DMS79 treated with DMSO at 0.1 percent for 48 hours (cell line): Measurements from ENCODE around the gene GATB.

Source experiments
- DNase-seq: peaks from one replicate; lab custom pipeline; 2025; lab: John Stamatoyannopoulos, UW

GATB gene

GRCh38 chr4:151694961-151695720 is 65.7 kb downstream of the GATB start:
- no peak for DNase-seq

- no peak for DNase-seq
Observed at GRCh38 chr4:151692821-151693673, 67.8 kb downstream of the GATB start.

DNA sequence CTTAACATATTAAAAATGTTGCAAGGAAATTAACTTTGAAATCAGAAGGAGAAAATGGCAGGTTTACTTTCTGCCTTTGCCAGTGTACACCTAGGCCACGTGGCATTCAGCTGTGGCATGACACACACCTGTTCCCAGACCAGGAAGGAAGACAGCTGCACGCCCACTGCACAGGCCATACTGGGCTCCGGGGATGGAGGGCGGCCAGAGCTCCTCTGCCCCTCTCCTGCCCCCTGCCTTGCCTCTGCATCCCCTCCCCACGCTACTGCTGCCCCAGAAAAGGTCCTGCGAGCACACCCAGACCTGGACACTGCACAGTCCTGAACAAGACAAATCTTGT is 68.4 kb downstream of the GATB start:
- no peak for DNase-seq

DNA sequence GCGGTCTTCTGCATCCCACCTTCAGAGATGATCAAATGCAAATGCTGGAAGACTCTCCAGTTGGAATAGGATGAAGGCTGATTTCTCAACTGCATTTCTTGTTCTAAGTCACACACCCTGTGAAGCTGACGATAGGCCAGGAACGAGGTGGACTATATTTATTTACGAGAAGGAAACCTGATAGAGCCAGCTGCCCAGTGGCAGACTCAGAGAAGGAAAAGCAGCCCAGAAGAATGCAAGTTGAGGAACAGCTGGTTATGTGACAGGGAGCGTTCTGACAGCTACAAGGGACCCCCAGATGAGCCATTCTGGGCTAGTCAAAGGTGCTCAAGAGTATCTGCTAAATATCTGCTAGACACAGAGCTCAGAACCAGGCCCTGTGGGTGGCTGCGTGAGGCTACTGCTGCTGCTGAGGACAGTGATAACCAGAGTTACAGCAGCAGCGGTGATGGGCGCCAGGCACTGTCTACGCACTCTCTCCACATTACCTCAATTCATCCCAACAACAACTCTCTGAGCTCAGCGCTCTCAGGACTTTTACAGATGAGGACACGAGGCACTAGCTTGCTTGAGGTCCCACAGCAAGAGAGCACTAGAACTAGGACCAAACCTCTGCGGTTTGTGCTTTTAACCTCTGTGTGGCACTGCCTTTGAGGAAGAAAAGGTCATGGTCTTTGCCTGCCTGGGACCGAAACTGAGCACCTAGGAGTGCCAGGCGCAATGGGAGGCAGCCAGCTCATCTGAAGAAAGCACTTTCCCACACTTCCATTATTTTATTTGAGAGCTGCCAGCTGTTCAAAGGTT is 69.0 kb downstream of the GATB start:
- peak; percentile 12 for DNase-seq

DNA sequence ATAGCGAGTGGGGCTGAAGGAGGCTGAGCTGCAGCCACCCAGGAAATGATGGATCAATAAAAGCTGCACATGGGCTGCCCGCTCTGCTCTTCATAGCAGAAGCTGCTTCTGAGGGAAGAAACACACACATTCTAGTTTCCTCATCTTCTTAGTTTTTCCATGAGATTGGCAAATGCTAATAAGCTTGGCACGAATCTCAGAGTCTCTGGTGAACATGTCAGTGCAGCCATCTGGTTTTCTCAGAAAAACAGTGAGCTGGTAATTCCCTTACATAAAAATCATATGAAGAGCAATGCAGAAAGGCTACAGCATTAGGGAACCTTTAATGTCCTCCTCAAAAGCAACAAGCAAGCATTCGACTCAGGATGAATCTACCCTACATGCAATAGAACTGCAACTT is 69.9 kb downstream of the GATB start:
- DNase-seq: no peak

DNA sequence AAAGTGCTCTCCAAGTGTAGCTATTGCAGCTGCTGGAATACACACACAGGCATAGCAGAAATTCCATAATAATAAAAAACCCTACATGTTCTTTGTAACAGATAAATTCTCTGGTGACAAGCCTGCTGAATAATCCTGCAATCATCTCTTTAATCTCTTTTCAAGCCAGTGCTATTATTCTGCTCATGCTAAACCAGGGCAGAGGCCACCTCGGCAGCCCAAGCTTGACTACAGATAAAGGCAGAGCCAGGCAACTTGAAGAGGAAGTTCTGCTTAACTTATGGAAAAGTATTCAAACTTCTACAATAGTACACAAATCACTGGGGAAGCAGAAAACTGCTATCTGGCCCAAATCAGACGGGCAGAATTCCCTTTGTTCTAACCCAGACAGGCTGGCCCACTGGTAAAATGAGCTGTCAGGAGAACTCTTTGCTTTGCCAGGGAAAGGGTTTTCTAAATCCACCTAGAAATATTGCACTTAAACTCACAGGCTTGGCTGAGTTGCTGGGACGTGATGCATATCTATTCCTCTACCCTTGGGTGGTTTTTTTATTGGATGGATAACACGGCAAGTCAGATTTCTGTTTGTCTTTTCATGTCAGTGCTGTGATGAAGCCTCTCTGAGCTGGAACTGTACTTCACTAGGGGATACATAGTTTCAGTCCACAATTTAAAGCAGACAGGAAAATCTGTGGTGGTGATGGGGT is 70.5 kb downstream of the GATB start:
- no peak for DNase-seq

GRCh38 chr4:151689211-151689991 is 71.4 kb downstream of the GATB start:
- DNase-seq: no peak

DNA sequence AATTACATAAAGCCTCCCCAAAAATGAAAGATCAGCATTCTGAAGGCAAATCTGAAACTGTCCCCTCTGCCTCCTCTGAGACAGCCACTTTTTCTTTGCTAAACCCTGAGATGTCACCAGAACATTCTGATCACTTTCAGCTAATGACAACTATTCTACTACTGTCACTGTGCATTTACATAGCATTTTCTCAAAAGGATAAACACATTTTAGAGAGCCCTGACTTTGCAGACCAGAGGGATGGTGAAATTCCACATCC is 72.1 kb downstream of the GATB start:
- DNase-seq: no peak

GRCh38 chr4:151688003-151688784 is 72.6 kb downstream of the GATB start:
- DNase-seq: no peak

DNA sequence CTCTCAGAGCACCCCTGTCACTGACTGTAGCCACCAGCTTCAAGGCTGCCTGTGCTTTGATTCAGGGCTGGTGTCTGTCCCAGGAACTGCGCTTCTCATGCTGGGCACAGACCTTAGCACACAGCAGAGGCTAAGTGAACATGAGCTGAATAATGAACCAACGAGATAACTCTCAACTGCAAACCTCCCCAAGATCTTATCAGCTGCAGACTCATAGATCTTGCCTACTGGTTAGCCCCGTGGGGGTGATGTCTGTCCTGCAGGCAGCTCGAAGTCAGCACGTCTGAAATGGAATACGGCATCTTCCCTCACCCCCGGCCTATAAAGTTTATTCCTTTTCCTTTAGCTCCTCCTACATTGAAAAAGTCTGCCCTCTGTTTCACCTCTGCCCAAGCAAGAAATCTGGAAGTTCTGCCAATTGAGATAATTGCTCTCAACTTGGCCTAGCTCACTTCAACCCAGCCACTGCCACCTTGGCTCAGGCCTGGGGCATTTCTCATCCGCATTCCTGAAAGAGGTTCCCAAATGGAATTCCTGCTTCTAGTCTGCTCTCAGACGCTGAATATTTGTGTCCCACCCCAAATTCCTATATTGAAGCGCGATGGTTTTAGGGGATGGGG is 73.7 kb downstream of the GATB start:
- no peak for DNase-seq

GRCh38 chr4:151685303-151685702 is 75.5 kb downstream of the GATB start:
- DNase-seq: no peak

- no peak for DNase-seq
Observed at GRCh38 chr4:151681085-151681484, 79.7 kb downstream of the GATB start.

GRCh38 chr4:151679231-151679630 is 81.6 kb downstream of the GATB start:
- DNase-seq: no peak

- no peak for DNase-seq
Observed at GRCh38 chr4:151678048-151678872, 82.5 kb downstream of the GATB start.

GRCh38 chr4:151677193-151677592 is 83.6 kb downstream of the GATB start:
- no peak for DNase-seq

GRCh38 chr4:151676301-151676700 is 84.5 kb downstream of the GATB start:
- DNase-seq: no peak

- no peak for DNase-seq
Observed at GRCh38 chr4:151675411-151675971, 85.3 kb downstream of the GATB start.

DNA sequence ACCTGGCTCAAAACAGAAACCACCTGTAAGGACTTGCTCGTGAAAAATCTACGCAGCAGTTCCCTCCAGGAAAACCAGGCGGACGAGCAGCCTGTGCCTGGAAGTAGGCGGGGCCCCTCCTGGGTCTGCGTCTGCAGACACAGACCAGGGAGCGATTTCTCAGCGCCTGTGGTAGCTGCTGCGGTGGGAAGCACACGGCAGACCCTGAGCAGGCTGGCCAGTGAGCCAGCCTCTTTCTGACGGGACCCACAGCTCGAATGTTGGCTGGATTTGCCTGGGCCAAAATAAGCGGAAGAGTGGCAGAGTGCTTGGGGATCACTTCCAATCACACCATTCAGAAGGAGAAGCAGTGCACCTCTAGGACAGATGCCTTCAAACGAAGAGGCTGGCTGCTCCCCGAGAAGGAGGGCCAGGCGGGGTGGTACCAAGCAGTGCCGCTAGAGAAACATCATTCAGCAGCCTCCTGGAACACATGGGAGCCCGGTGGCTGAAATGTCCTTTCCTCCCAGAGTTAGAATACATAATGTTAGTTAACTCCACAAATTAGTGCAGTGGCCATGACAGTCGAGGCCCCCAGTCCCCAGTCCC is 85.9 kb downstream of the GATB start:
- no peak for DNase-seq
